Prostate gland (tissue), 2 donors: ENCODE measurements around the gene IL25. TPM values are rescaled to one million over a fixed set of nuclear protein-coding genes. Genes with fewer than 3 reads are reported as not detected.

ENCODE experiments used
- DNase-seq: peaks from one replicate; pipeline ENCODE4 v3.0.0-alpha.2; 2019; ENCODE audit warnings: low spot score
- H3K27ac ChIP-seq, 2 donors: fragments of 200-600 bp; sonication (generic); 2 replicates each; pipeline ENCODE4 v1.5.1; 2017 to 2019
- H3K27me3 ChIP-seq: fragments of 200-600 bp; sonication (generic); replicated peaks from 2 replicates; pipeline ENCODE4 v1.5.1; 2019; ENCODE audit not compliant: insufficient read depth
- H3K36me3 ChIP-seq, 2 donors: fragments of 200-600 bp; sonication (generic); 1 replicate in 1 of 2; 2 replicates in 1 of 2; pipeline versions ENCODE4 v1.5.1 to v1.8.1; 2017 to 2019
- H3K4me1 ChIP-seq: fragments of 200-600 bp; sonication (generic); replicated peaks from 2 replicates; pipeline ENCODE4 v1.5.1; 2019
- H3K4me3 ChIP-seq, 2 donors: fragments of 200-600 bp; sonication (generic); 2 replicates each; pipeline ENCODE4 v1.5.1; 2017 to 2019
- H3K9me3 ChIP-seq: fragments of 200-600 bp; sonication (generic); 2 replicates; pipeline ENCODE4 v1.5.1; 2017
- CTCF ChIP-seq, 4 experiments: fragments of 200-600 bp in 2 of 4; fragments of 450-650 bp in 2 of 4; sonication (generic) in 2 of 4; IDR thresholded peaks; 1 replicate in 3 of 4; 2 replicates in 1 of 4; pipeline ENCODE4 v1.5.1; 2016 to 2019; ENCODE audit warnings: antibody characterized with exemption in 4 of 4, mild to moderate bottlenecking in 2 of 4, moderate library complexity in 2 of 4
- POLR2A ChIP-seq: fragments of 450-650 bp; IDR thresholded peaks from one replicate; pipeline ENCODE4 v1.6.1; 2016; ENCODE audit warnings: antibody characterized with exemption, mild to moderate bottlenecking
- POLR2AphosphoS5 ChIP-seq: sonication (generic); formaldehyde crosslinking; IDR thresholded peaks from one replicate; pipeline ENCODE4 v1.6.1; 2017; ENCODE audit warnings: antibody characterized with exemption
- WGBS: methylation state at CpG from one replicate; pipeline ENCODE4 v1.1.5; 2018; 5-methylcytosine and 5-hydroxymethylcytosine counted together
- intact Hi-C: fragments of 100-400 bp; cut with DNase I; formaldehyde crosslinking; loops from one replicate; pipeline ENCODE4 v1.14.2; 2022
- total RNA-seq, 2 donors: library from RNA; depleted of rRNA; stranded (reverse); fragments of >200 nt; gene quantifications; one replicate each; pipeline ENCODE4 v1.1.0, GENCODE V29; 2016

Gene IL25
- total RNA-seq, 2 donors from 2014 or later, result not detected

GRCh38 chr14:23411563-23412525 lies 39.2 kb downstream of the IL25 start:
- DNase-seq, result no peak
- no peak overlapping the region for H3K27ac ChIP-seq
- 80% methylated on average over 14 of the region's 14 CpGs for WGBS
- no peaks in the 10 kb centered on the region for H3K4me1 ChIP-seq
- H3K27me3 ChIP-seq, result no peaks in the 10 kb centered on the region
- no peak for TF ChIP-seq POLR2AphosphoS5
- no peak for TF ChIP-seq POLR2A
- no peak for TF ChIP-seq CTCF (IDR thresholded peaks at IDR 0.05)
- H3K36me3 ChIP-seq, result no peaks in the 10 kb centered on the region
- no peak overlapping the region for H3K4me3 ChIP-seq
- intact Hi-C loops, result no loop called here
- no peaks in the 10 kb centered on the region for H3K9me3 ChIP-seq

- Histone ChIP-seq H3K27ac (no peak overlapping the region), H3K9me3 (no peaks in the 10 kb centered on the region), H3K36me3 (no peaks in the 10 kb centered on the region), H3K4me3 (no peak overlapping the region), H3K4me1 (no peaks in the 10 kb centered on the region), H3K27me3 (no peaks in the 10 kb centered on the region)
- intact Hi-C loops, result no loop called here
- no peak for TF ChIP-seq CTCF (IDR thresholded peaks at IDR 0.05)
- TF ChIP-seq POLR2AphosphoS5, result no peak
- TF ChIP-seq POLR2A, result no peak
- no peak for DNase-seq
- WGBS, result 96% methylated on average over 12 of the region's 16 CpGs
Measured at GRCh38 chr14:23413681-23414080, 41.1 kb downstream of the IL25 start.

GRCh38 chr14:23414254-23414653 lies 41.6 kb downstream of the IL25 start:
- intact Hi-C loops, result no loop called here
- WGBS, result 65% methylated on average over 3 of the region's 3 CpGs
- no peaks in the 10 kb centered on the region for H3K27me3 ChIP-seq
- no peak overlapping the region for H3K27ac ChIP-seq
- no peaks in the 10 kb centered on the region for H3K36me3 ChIP-seq
- no peak for TF ChIP-seq CTCF (IDR thresholded peaks at IDR 0.05)
- TF ChIP-seq POLR2A, result no peak
- TF ChIP-seq POLR2AphosphoS5, result no peak
- no peaks in the 10 kb centered on the region for H3K9me3 ChIP-seq
- no peaks in the 10 kb centered on the region for H3K4me1 ChIP-seq
- no peak for DNase-seq
- no peak overlapping the region for H3K4me3 ChIP-seq

- WGBS, result 94% methylated on average over 36 of the region's 39 CpGs
- no peak for DNase-seq
- intact Hi-C loops, result no loop called here
- H3K4me1 ChIP-seq, result no peaks in the 10 kb centered on the region
- TF ChIP-seq CTCF (IDR thresholded peaks at IDR 0.05) (no peak), POLR2A (no peak), POLR2AphosphoS5 (no peak)
- H3K27me3 ChIP-seq, result no peaks in the 10 kb centered on the region
- no peak overlapping the region for H3K27ac ChIP-seq
- no peaks in the 10 kb centered on the region for H3K9me3 ChIP-seq
- H3K36me3 ChIP-seq, result no peaks in the 10 kb centered on the region
- no peak overlapping the region for H3K4me3 ChIP-seq
Measured at GRCh38 chr14:23414906-23415820, 42.6 kb downstream of the IL25 start.
